ENCODE measurements around the gene NTRK1. TPM values are rescaled to one million over a fixed set of nuclear protein-coding genes. Genes with fewer than 3 reads are reported as not detected.

Gene NTRK1
- total and polyA plus RNA-seq, 2 of the 4 experiments (the other 2 are of a cell fraction) = not detected

- Histone ChIP-seq H4K91ac (ENCODE audit: insufficient read depth, low read depth, low read length) (no peak overlapping the region), H2AK5ac (ENCODE audit: low read depth, low read length) (no peak overlapping the region), H3K18ac (ENCODE audit: low read depth, low read length) (no peak overlapping the region), H3K4me2 (ENCODE audit: low read depth, low read length) (no peak overlapping the region), H3K27ac (ENCODE audit: insufficient read depth, low read length) (no peak overlapping the region), H3K9ac (ENCODE audit: low read depth, low read length) (no peak overlapping the region), H3K4ac (ENCODE audit: low read depth, low read length) (no peak overlapping the region), H3K27me3 (ENCODE audit: control insufficient read depth, insufficient read depth, low read length) (peaks cover 61% of the 10 kb centered on the region), H3K56ac (ENCODE audit: extremely low read depth, insufficient read depth, low read length) (no peak overlapping the region), H3K9me3 (ENCODE audit: control insufficient read depth, insufficient read depth, low read length) (no peaks in the 10 kb centered on the region), H3K36me3 (ENCODE audit: control insufficient read depth, insufficient read depth, low read length) (no peaks in the 10 kb centered on the region), H2BK20ac (ENCODE audit: low read depth, low read length) (no peak overlapping the region), H2AK9ac (replicated peaks; ENCODE audit: low read depth, low read length, poor library complexity) (no peak overlapping the region), H2BK5ac (ENCODE audit: low read depth, low read length, poor library complexity, severe bottlenecking) (no peak overlapping the region), H3K4me3 (ENCODE audit: insufficient read depth, low read depth, low read length) (no peak overlapping the region), H4K20me1 (ENCODE audit: insufficient read depth, low read length) (peaks cover 8% of the 10 kb centered on the region; the same call in 1 of the 2 replicates), H3K23ac (ENCODE audit: low read depth, low read length) (no peak overlapping the region), H2BK15ac (ENCODE audit: low read depth, low read length) (no peak overlapping the region), H2AFZ (replicated peaks; ENCODE audit: low read length, poor library complexity) (no peak overlapping the region), H3K4me1 (ENCODE audit: control insufficient read depth, insufficient read depth, low read length) (peaks cover 6% of the 10 kb centered on the region), H4K5ac (ENCODE audit: low read depth, low read length) (no peak overlapping the region), H3K14ac (replicated peaks; ENCODE audit: low read depth, low read length) (no peak overlapping the region), H3K79me1 (ENCODE audit: low read depth in 1 of 2, low read length in 2 of 2) (no peaks in the 10 kb centered on the region), H3K9me1 (ENCODE audit: insufficient read depth, low read length) (peaks cover 3% of the 10 kb centered on the region; the same call in 1 of the 2 replicates), H2BK120ac (ENCODE audit: low read depth, low read length) (no peak overlapping the region), H4K8ac (ENCODE audit: low read depth in 2 of 2, low read length in 2 of 2) (no peak overlapping the region)
- ChIA-PET POLR2A (ENCODE audit: unreplicated experiment) (no interaction called here), CTCF (no interaction called here)
- ATAC-seq (ENCODE audit: low read depth) (no peak), DNase-seq (no peak)
- BruUV-seq (replicated peaks) = no TSS peak
- intact Hi-C loops (cut with micrococcal nuclease) (no loop called here), dilution Hi-C loops (cut with HindIII; ENCODE audit: low sequenced_read_pairs, unreplicated experiment) (no loop called here), in situ Hi-C loops (cut with MboI; ENCODE audit: low sequenced_read_pairs) (no loop called here)
- TF ChIP-seq RCOR1 (IDR thresholded peaks at IDR 0.05; ENCODE audit: insufficient replicate concordance, low read length) = no peak
- no peak for TF ChIP-seq POLR2A (IDR thresholded peaks at IDR 0.05; ENCODE audit: low read depth, low read length)
- no peak for TF ChIP-seq MAZ (IDR thresholded peaks at IDR 0.05; ENCODE audit: borderline replicate concordance, low read depth, low read length)
- no peak for TF ChIP-seq FOS (IDR thresholded peaks at IDR 0.05; ENCODE audit: low read depth, low read length)
- no peak for TF ChIP-seq MXI1 (IDR thresholded peaks at IDR 0.05; ENCODE audit: borderline replicate concordance, low read depth, low read length)
- TF ChIP-seq CTCF (conservative IDR thresholded peaks at IDR 0.05; ENCODE audit: low read depth, low read length) = no peak
- no peak for TF ChIP-seq CHD1 (IDR thresholded peaks at IDR 0.05; ENCODE audit: low read depth, low read length)
- TF ChIP-seq ELK1 (IDR thresholded peaks at IDR 0.05; ENCODE audit: borderline replicate concordance, low read depth, low read length) = no peak
- TF ChIP-seq BHLHE40 (IDR thresholded peaks at IDR 0.05; ENCODE audit: low read depth, low read length) = no peak
- no peak for TF ChIP-seq MAFK (IDR thresholded peaks at IDR 0.05; ENCODE audit: low read depth, low read length)
- no peak for TF ChIP-seq CEBPB (IDR thresholded peaks at IDR 0.05; ENCODE audit: low read depth, low read length)
- no peak for TF ChIP-seq USF2 (IDR thresholded peaks at IDR 0.05; ENCODE audit: low read depth, low read length)
- TF ChIP-seq RFX5 (IDR thresholded peaks at IDR 0.05; ENCODE audit: low read depth, low read length) = no peak
- no peak for TF ChIP-seq RAD21 (IDR thresholded peaks at IDR 0.05; ENCODE audit: low read length)
- TF ChIP-seq SMC3 (IDR thresholded peaks at IDR 0.05; ENCODE audit: low read depth, low read length) = no peak
- TF ChIP-seq NFE2L2 (IDR thresholded peaks at IDR 0.05; ENCODE audit: low read depth, low read length) = no peak
- WGBS, 2 experiments (ENCODE audit: extremely low coverage in 2 of 2, insufficient read length in 1 of 2) = no CpG with 5 or more reads among the region's 4 CpGs
Measured at GRCh38 chr1:156865865-156866248, 5.2 kb downstream of the NTRK1 start.
